T-helper 1 cell (primary cell): Measurements from ENCODE around the gene NR2C2AP.
"Not testable (repeated sequence)": the region's sequence is repeated elsewhere in the genome, so short reads cannot be mapped to it uniquely, and the experiment has no call there.

Experiments
- DNase-seq, 5 donors: peaks; one replicate each; pipeline ENCODE4 v3.0.0-alpha.2; 2012 to 2020
- total RNA-seq, 4 donors: gene quantifications; one replicate each; lab custom pipeline; 2026; lab: John Stamatoyannopoulos, UW

The NR2C2AP gene, protein sequence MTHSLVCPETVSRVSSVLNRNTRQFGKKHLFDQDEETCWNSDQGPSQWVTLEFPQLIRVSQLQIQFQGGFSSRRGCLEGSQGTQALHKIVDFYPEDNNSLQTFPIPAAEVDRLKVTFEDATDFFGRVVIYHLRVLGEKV
- total RNA-seq = 7.5 to 15.0 (median 12.3) reads per million in 4 donors

DNA sequence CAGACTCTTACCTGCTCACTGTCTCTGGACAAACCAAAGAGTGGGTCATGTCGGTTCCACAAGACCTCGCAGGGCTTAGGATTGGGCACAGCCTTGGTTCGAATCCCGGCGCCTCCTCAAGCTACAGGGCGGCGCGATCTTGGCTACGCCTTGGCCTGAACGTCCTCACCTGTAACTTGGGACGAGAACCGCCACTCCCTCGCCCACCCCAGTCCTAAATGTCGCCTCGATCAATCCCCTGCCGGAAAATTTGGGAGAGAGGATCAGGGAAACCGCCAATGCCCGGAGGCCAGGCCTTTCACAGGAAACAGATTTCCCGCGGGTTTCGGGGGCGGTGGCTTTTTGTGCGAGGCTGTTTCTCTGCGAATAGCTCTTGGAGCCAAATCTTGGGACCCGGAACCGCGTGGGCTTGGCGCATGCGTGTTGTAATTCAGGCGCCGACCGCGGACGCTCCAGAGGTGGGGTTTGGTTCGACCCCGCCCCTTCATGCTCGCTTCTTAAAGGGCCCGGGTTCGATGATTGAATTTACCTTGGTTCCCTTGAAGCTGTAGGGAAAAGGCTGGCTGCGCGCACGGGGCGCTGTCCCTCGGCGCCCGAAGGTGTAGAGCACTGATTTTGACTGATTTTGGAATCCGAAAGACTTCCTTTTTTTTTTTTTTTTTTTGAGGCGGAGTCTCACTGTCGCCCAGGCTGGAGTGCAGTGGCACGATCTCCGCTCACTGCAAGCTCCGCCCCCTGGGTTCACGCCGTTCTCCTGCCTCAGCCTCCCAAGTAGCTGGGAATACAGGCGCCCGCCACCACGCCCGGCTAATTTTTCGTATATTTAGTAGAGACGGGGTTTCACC, at the start of gene NR2C2AP:
Gene NR2C2AP (minus strand): TSS at position 403 of the 845 bp plus-strand sequence. CDS start 354 bp downstream, at position 49.
- peak; percentile 82 to 92 (median 85) for DNase-seq

DNA sequence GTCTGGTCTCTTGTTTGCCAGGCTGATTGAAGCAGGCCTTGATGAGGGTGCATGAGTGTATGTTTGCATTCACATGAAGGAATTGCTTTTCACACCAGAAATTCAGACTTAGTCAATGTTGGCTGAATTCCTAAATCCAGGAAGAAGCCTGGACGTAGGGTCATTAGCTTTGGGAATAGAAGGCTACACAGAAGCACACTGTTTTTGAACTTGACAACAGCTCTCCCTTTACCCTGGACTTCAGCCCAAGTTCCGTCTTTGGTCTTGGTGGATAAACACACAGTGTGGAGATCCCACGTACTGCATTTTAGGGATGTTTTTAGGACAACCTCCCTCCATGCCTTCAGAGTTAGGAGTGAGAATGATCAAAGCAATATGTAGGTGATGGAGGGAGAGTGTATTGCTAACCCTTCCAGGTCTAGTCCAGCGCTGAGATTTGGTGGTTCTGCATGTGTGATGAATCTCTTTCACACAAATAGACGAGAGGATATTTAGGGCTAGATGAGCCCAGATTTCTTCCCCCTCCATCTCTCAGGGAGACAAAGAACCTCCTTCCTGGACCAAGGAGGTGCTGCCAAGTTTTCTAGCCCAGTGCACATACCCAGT, 47.1 kb upstream of the NR2C2AP start:
- no peak for DNase-seq

GRCh38 chr19:19240476-19240875, 37.3 kb upstream of the NR2C2AP start:
- DNase-seq = no peak

- DNase-seq = no peak
Measured at GRCh38 chr19:19239675-19240074, 36.5 kb upstream of the NR2C2AP start.

GRCh38 chr19:19238126-19238894, 35.1 kb upstream of the NR2C2AP start:
- no peak for DNase-seq

DNA sequence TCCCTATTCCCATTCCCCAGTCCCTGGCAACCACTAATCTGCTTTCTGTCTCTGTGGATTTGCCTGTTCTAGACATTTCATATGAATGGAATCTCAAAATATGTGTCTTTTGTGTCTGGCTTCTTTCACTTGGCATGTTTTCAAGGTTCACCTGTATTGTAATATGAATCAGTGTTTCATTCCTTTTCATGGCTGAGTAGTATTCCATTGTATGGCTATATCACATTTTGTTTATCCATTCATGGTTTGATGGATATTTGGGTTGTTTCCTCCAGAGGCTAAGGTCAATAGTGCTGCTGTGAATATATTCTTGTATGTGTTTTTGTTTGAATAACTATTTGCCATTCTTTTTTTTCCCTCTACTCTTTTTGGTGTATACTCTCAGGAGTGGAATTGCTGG, 33.0 kb upstream of the NR2C2AP start:
- DNase-seq = no peak

DNA sequence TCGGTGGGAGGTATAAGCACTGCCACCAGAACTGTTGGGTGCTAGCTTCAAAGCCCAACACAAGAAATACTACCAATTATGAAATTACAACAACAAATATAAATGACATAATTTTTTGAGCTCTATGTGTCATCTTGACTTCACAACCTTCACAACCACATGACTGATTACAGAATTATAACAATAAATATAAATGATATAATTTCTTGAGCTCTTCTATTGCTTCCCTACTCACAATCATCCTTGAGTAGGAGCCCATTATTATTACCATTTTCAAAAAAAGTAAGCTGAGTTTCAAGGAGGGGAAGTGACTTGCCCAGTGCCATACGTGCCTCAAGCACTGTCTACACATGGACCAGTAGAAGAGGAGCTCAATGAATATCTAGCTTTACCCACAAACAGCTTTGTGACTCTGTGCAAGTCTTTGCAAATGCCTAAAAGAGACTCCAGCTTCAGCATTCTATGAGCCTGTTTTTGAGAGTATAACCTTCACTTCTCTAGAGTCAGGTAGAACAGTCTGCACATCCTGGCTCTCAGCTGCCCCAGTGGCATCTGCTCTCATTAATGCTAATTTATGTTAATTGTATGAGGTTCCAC, 31.1 kb upstream of the NR2C2AP start:
- DNase-seq = no peak

DNA sequence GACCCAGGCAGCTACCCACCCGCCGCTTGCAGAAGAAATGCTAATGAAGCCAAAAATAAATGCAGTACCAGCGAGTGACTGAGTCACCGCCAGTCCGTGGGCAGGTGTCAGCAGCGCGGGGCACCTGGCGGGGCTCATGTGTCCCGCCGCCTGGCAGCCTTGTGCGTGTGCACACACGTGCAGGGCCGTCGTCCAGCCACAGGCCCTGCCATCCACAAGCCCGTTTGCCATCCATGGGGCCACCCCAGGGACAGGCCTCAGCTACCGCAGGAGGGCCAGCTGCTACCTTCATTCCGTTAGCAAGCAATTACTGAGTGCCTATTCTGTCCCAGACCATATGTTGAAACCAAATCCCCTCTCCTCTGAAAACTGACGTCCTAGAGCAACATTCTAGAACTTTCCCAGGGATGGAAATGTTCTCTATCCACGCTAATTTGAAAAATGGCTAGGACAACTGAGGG, 29.1 kb upstream of the NR2C2AP start:
- DNase-seq = no peak

- DNase-seq = no peak
Measured at GRCh38 chr19:19230999-19231398, 27.8 kb upstream of the NR2C2AP start.

DNA sequence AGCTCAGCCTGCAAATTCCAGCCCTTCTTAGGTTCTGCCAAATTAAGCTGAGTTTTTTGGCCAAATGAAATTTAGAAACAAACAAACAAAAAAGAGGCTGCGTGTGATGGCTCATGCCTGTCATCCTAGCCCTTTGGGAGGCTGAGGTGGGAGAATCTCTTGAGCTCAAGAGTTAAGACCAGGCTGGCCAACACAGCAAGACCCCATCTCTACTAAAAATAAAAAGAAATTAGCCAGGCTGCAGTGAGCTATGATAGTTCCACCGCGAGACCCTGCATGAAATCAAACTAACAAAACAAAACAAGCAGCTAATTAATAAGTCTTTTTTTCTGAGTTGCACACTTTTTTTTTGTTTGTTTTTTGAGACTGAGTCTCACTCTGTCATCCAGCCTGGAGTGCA, 26.5 kb upstream of the NR2C2AP start:
- DNase-seq = no peak

GRCh38 chr19:19227217-19227616, 24.0 kb upstream of the NR2C2AP start:
- no peak for DNase-seq

- no peak for DNase-seq
Measured at GRCh38 chr19:19226663-19227062, 23.4 kb upstream of the NR2C2AP start.

DNA sequence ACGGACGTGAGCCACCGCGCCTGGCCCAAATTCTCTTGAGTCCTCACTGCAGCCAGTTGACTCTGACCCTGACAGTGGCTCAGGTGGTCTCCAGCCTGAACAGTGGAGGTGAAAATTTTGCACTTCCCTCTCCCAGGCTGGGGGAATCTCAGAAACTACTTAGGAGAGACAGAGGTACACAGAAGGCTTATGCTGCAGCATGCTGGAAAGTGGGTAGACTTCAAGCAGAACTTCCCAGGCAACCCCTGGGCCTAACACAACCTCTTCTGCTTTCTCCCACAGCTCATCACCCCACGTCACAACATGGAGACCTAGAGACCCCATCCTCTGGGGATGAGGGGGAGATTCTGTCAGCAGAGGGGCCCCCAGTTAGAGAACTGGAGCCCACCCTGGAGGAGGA, 23.0 kb upstream of the NR2C2AP start:
- DNase-seq = no peak

- peak; percentile 51 to 79 (median 66) for DNase-seq
Measured at GRCh38 chr19:19224852-19225494, 21.8 kb upstream of the NR2C2AP start.

DNA sequence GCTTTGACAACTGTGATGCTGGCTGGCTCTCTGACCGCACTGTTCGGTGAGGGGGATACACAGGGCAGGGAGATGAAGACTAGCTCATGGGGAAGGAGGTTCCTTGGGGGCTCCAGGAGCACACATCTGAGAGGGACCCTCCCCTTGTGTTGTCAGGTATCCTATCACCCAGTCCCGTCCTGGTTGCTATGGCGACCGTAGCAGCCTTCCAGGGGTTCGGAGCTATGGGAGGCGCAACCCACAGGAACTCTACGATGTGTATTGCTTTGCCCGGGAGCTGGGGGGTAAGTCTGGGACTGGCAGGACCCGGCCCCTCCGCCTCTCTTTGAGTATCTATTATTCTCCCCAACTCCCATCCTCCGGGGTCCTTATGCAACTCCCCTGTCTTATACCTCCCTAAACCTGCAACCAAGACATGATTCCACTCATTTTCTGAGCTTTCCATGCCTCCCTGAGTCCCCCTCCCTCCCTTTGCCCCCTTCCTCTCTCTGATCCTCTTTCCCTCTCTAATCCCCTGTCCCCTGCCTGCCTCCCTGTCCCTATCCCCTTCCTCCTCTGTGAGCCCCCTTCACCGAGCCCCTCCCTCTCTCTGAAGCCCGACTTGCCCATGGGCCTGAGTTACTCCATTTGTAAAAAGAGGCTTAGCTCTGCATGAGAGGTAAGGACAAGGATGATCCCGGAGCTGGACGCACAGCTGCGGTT, 21.1 kb upstream of the NR2C2AP start:
- DNase-seq = no peak

DNA sequence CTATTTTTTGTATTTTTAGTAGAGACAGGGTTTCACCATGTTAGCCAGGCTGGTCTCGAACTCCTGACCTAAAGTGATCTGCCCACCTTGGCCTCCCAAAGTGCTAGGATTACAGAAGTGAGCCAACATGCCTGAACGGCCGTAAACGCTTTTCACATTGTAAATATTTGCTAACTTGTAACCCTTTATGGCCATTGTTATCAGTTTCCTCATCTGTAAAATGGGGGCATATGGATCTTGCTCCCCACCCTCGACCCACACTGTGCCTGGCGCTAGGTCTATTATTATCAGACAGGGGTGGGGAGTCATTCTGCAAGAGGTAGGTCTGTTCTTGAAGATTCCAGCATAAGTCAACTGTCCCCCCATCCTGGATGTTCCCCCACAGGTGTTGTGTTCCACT, 20.4 kb upstream of the NR2C2AP start:
- no peak for DNase-seq

- DNase-seq = no peak
Measured at GRCh38 chr19:19223060-19223459, 19.8 kb upstream of the NR2C2AP start.

- DNase-seq = not testable (repeated sequence)
Measured at GRCh38 chr19:19221000-19221399, 17.8 kb upstream of the NR2C2AP start.

GRCh38 chr19:19218911-19219310, 15.7 kb upstream of the NR2C2AP start:
- no peak for DNase-seq

- no peak for DNase-seq
Measured at GRCh38 chr19:19217099-19217498, 13.9 kb upstream of the NR2C2AP start.

GRCh38 chr19:19215792-19216191, 12.6 kb upstream of the NR2C2AP start:
- no peak for DNase-seq
